Stimulated activated CD4-positive, alpha-beta T cell treated with anti-CD3 and anti-CD28 coated beads, TNF-alpha, amount 100 ng/mL, for 24 hours (primary cell): ENCODE results near the gene LGALS1.
A peak's percentile ranks its signal among the peaks of the same experiment; 100 is the strongest.
"Not testable (repeated sequence)": the region's sequence is repeated elsewhere in the genome, so short reads cannot be mapped to it uniquely, and the experiment has no call there.

Experiments used
- DNase-seq, 3 experiments: peaks; one replicate each; pipeline ENCODE4 v3.0.0-alpha.2; 2020; ENCODE audit warnings: low read depth in 3 of 3

Gene LGALS1

DNA sequence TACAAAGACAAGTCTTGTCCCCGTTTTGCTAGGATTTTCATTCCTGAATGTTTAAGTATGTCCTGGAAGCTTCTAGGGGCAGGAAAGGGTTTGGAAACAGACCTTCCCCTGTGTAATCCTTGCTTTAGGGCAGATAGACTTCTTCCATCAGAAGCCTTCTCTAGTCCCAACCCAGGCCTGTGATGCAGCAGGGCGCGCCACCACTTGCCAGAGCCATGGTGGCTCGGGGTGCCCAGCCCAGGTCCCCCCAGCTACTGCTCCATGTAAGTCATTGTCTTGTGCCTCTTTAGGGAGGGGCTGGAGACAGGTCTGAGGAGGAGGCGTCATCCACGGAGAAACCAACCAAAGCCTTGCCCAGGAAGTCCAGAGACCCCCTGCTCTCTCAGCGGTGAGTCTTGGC lies 15.0 kb downstream of the LGALS1 start:
- DNase-seq, result no peak

DNA sequence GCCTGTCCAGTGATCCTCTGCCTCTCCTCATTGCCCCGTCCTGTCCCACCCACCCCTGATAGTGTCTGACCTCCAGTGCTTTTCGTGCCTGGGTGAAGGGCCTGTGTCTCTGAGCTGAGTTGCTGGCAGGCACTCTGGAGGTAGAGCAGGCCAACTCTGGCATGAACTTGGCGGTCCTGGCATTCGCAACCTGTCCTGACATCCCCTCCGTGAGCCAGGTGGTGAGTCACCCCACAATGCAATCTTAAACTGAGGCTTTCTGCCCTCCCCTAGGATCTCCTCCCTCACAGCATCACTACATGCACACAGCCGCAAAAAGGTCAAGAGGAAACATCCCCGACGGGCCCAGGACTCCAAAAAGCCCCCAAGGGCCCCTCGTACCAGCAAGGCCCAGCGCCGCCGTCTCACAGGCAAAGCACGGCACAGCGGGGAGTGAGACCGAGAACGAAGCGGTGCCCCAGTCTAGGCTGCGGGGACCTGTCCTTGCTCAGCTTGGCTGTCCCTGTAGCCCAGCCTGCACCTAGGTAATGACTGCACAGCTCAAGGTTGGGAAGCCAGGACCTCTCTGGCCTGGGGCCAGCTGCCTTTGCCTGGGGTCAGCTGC lies 15.6 kb downstream of the LGALS1 start:
- no peak for DNase-seq

DNA sequence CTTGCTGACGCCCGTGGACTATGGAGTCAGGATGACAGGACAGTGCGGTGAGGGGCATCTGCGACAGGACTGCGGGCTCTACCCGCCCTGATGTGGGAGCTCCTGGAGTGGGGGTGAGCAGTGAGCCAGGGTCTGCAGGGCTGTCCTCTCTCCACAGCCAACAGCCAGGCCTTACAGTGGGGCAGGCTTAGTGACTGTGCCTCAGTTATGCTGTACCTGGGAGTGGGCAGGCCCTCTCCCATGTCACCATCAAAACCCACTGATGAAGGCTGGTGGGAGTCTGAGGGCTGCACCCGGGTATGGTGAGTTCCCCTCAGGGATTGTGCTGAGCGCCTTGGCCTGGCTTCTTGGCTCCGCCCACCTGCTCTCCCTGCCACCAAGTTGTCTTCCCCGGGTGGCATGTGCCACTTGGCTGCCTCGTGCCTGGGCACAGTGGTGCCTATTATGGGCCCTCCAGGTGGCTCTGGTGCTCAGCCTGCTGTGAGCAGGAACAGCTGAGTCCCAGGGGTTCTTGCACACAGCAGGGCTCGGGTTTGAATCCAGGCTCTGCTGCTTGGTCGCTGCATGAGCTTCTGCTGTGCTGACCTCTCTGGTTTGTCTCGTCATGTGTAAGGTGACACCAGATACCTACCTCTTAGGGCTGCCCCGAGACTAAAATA lies 17.3 kb downstream of the LGALS1 start:
- no peak for DNase-seq

DNA sequence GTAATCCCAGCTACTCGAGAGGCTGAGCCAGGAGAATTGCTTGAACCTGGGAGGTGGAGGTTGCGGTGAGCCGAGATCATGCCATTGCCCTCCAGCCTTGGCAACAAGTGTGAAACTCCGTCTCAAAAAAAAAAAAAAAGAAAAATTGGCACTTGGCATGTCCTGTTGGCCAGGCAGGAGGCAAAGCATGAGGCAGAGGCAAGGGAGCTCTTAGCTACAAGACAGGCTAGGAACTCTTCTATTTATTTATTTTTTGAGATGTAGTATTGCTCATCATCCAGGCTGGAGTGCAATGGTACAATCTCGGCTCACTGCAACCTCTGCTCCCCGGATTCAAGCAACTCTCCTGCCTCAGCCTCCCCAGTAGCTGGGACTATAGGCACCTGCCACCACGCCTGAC lies 18.7 kb downstream of the LGALS1 start:
- DNase-seq, result not testable (repeated sequence)

DNA sequence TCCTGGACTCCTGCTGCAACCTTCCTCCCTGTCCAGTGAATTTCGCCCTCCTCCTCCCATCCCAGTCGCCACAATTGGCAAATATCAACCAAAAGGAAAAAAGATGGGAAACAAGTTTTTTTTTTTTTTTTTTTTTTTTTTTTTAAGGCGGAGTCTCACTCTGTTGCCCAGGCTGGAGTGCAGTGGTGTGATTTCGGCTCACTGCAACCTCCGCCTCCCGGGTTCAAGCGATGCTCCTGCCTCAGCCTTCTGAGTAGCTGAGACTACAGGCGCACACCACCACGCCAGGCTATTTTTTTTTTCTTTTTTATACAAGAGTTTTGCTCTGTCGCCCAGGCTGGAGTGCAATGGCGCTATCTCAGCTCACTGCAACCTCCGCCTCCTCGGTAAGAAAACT lies 20.8 kb downstream of the LGALS1 start:
- not testable (repeated sequence) for DNase-seq

DNA sequence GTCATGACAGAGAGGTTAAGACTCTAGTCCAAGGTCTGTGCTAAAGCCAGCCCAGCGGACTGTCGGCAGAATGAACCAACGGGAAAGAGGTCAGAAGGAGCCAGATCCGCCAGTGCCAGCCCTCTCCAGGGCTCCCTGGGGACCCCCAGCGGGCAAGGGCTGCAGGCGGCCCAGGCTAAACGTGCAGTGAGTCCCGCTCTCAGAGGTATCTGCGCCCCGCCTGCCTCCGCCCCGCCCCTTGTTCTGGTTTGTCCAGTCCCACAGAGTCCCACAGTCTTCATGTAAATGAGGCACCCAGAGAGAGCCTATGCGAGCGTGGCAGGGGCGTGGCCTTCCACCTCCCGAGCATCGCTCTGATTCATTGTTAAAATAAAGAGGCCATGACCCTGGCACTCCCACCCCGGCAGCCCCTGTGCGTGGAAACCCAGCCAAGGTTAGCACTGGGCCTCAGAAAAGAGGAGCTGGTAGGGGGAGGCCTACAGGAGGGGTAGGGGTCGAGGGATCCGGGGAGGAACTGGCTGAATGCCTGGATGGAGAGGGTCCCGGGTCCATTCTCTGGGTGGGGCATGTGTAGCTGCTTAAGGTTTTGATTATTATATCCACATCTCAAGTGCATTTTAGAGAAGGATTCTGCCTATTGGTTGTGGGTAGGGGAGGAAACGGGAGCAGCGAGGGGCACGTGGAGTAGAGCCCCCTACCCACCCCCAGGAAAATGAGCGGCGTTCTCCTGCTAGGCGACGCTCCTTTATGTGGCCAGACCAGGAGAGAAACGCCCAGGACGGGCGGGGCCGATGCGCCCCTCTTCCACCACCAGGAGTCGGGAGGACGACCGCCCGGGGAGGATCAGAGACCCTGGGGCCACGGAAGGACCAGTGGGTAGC lies 21.5 kb downstream of the LGALS1 start, which contains the start of gene TRIOBP:
TRIOBP (plus strand) TSS at position 392 of the 881 bp plus-strand sequence. CDS start 4,318 bp downstream, outside the sequence.
- DNase-seq, result peak; percentile 72 to 89 (median 74)

DNA sequence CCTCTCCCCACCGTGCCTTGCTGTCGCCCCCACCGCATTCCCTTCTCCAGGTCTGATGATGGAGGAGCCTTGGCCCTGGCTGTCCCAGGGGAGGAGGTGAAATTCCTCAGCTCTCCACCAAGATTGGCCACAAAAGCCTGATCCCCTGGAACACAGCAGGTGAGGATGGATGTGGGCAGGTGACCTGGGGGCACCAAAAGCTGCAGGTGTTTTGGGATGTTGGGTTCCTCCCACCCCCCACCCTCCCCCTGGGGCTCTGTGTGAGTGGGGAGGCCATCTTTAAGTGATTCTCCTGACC lies 22.1 kb downstream of the LGALS1 start:
- DNase-seq, result no peak

DNA sequence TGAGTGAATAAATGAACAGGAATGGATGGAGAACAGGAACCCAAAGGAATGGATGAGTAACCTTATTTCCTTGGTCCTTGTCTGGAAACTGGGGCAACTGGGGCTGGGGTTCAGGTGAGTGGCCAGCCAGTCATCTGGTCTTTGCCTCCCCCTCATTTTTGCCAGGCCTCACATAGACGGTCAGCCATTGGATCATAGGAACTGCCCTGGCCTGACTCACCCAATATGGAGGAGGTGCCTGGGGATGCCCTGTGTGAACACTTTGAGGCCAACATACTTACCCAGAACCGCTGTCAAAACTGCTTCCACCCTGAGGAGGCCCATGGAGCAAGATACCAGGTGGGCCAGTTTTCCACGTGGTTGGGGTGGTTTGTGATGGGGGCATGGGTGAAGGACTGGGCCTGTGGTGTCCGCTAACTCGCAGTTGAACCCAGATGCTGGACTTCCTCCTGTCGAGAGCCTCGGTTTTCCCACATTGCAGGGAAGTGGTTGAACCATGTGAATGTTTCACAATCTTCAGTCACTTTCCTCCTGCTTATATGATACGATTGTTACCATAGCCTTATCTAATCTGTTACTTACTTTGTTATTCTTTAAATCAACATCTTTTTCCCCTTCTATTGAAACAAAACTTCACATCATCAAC lies 25.8 kb downstream of the LGALS1 start:
- no peak for DNase-seq

DNA sequence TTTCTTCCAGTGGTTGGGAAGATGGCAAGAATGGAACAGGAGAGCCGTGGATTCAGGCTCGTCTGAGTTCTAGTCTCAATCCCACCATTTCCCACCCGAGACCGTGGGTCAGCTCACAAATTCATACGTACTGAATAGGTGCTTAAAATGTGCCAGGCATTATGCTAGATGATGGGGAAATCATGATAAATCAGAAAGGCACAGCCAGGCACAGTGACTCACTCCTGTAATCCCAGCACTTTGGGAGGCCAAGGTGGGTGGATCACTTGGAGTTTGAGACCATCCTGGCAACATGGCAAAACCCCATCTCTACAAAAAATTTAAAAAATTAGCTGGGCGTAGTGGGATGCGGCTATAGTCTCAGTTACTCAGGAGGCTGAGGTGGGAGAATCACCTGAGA lies 28.5 kb downstream of the LGALS1 start:
- no peak for DNase-seq

DNA sequence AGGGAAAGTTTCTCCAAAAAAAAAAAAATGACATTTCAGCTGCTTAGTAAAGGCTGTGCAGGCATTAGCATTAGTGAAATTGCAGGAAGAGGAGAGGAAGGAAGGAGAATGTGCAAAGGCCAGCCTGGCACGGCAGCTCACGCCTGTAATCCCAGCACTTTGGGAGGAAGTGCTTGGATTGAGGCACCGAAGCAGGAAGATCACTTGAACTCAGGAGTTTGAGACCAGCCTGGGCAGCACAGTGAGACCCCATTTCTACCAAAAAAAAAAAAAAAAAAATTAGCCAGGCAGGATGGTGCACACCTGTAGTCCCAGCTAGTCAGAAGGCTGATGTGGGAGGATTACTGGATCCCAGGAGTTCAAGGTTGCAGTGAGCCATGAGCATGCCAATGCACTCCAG lies 29.2 kb downstream of the LGALS1 start:
- DNase-seq, result no peak

DNA sequence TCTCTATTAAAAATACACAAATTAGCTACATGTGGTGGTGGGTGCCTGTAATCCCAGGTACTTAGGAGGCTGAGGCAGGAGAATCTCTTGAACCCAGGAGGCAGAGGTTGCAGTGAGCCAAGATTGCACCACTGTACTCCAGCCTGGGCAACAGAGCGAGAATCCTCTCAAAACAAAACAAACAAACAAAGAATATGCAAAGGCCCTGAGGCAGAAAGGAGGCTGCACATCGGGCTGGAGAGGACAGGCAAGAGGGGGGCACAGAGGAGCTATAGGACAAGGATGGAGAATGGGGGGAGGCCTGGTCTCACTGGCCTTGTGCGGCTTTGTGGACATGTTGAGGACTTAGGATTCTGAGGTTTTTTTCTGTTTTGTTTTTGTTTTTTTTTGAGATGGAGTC lies 29.8 kb downstream of the LGALS1 start:
- DNase-seq, result no peak

DNA sequence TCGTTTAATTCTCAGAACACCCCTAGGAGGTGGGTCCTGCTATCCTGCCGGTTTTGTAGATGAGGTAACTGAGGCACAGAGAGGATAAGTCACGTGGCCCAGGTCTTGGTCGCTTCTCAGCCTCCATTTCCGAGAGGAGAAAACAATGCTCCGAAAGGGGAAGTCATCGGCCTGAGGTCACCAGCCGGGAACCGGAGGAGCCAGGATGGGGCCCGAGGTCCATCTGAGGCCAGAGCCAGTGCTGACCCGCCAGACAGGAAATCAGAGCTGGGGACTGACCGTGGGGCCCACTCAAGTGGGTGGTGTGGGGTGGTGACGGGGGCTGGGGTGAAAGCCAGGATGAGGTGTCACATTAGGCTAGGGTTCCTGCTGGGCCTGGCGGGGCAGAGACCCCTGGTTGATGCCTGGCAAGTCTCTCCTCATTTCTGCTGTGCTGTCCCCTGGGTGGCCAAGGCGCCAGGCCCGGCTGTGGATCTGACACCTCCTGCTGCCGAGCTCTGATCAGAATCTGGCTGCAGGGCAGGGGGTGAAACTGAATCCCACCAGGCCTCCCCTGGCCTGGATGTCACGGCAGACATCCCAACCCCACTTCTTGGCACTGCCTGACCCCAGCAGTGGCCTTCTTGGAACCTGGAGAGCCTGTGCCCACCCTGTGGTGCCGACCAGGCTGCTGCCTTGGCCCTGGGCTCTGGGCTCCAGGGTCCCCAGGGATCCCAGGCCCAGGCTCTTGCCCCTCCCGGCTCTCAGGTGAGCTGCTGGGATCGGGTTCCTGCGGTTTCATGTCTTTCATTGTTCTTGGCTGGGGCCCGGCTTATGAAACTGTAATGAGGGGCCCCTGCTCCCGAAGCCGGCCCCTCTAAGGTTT lies 33.4 kb downstream of the LGALS1 start:
- no peak for DNase-seq

DNA sequence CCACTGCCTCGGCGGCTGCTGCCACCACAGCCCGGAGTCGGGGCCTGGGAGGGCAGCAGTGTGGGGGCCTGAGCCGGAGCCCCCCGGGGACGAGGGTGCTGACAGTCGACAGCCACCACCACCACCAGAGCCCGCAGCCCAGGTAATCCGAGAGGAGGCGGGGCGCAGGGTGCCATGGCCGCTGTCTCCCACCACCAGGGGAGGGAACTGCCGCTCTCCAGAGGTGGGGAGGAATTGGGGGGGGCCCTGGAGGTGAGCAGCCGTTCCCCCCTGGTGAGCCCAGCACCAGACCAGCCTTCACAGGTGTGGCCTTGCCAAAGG lies 34.0 kb downstream of the LGALS1 start:
- no peak for DNase-seq

DNA sequence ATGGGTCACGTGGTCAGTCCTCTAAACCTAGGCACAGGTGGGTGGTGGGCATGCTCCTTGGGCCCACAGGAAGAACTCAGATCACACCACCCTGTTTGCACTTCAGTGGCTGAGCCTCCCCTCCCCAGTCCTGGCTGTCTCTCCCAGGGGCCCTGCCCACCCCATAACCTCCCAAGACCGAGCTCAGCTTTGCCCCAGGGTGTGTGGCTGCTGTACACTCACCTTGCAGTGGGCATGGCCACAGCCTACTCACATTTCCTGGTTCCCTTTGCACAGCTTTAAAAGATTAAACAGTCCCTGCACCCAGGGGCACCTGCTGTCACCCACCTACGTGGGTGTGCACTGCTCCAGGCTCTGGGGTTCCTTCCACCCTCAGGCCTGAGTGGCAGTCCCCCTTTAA lies 35.2 kb downstream of the LGALS1 start:
- no peak for DNase-seq

DNA sequence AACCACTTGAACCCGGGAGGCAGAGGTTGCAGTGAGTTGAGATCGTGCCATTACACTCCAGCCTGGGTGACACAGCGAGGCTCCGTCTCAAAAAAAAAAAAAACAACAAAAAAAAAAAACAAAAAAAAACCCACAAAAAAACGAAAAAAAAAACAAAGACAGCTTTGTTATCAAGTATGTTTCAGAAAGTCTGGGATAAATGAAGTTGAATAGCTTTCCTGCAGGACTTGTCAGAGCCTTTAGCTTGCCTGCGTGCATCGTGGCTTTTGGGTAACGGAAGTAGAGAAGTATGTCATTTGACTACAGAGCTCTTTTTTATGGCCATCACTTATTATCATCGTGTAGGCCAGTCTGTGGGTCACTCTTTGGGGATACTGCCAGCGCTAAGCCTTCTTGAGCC lies 36.1 kb downstream of the LGALS1 start:
- no peak for DNase-seq

DNA sequence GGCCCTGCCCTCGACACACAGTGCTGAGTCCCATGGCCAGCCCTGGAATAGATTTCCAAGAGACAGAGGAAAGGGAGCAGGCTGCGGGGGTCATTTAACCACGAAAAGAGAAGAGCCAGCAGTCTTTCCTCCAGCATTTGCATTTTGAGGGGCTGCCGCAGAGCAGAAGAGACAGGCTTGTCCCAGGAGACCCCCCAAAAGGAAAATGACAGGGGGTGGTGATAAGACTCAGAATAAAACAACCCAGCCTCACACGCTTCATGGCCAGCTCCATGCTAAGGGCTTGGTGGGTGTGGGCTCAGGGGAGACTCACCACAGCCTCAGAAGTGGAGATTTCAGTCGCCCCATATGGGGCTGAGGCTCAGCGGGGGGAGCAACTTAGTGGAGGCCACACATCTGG lies 38.3 kb downstream of the LGALS1 start:
- no peak for DNase-seq

DNA sequence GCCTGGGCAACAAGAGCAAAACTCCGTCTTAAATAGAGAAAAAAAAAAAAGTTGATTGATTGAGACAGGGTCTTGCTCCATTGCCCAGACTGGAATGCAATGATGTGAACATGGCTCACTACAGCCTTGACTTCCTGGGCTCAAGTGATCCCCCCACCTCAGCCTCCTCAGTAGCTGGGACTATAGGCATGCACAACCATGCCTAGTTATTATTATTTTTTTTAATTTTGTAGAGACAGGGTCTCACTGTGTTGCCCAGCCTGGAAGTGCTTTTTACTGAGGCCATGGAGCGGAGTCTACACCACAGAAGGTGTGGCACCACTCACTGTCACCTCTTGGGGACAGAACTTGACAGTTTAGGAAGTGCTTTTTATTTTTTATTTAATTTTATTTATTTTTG lies 39.2 kb downstream of the LGALS1 start:
- no peak for DNase-seq

DNA sequence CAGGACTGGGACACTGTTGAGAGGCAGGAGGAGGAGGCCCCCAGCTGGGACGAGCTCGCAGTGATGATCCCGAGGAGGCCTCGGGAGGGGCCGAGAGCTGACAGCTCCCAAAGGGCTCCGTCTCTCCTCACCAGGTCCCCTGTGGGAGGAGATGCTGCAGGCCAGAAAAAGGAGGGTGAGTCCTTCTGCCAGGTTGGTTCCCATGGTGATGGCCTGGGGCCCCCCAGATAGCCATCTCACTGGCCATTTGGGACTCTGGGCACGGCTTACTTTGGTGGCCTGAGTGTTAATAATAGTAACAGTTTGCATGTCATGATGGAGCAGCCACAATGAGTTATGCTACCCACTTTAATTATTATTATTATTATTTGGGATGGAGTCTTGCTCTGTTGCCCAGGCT lies 40.3 kb downstream of the LGALS1 start:
- no peak for DNase-seq

DNA sequence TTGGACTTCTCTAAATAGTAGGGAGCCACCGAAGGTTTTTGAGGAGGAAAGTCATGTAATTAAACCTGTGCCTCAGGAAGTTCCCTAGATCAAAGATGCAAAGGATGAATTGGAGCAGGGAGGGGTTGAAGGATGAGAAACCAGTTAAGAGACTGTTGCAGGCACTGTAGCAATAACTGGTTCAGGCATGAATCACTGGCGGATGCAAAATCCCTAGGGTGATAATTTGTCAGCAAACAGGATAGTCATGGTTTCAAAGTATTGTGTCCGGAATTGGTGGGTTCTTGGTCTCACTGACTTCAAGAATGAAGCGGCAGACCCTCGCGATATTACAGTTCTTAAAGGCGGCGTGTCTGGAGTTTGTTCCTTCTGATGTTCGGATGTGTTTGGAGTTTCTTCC lies 41.3 kb downstream of the LGALS1 start:
- no peak for DNase-seq

DNA sequence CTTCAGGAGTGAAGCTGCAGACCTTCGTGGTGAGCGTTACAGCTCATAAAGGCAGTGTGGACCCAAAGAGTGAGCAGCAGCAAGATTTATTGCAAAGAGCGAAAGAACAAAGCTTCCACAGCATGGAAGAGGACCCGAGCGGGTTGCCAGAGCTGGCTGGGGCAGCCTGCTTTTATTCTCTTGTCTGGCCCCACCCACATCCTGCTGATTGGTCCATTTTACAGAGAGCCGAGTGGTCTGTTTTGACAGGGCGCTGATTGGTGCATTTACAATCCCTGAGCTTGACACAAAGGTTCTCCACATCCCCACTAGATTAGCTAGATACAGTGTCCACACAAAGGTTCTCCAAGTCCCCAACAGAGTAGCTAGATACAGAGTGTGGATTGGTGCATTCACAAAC lies 41.8 kb downstream of the LGALS1 start:
- not testable (repeated sequence) for DNase-seq

DNA sequence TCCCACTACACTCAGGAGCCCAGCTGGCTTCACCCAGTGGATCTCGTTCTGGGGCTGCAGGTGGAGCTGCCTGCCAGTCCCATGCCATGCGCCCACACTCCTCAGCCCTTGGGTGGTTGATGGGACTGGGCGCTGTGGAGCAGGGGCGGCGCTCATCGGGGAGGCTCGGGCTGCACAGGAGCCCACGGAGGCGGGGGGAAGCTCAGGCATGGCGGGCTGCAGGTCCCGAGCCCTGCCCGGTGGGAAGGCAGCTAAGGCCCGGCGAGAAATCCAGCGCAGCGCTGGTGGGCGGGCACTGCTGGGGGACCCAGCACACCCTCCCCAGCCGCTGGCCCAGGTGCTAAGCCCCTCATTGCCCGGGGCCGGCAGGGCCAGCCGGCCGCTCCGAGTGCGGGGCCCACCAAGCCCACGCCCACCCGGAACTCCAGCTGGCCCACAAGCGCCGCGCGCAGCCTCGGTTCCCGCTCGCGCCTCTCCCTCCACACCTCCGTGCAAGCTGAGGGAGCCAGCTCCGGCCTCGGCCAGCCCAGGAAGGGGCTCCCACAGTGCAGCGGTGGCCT lies 42.4 kb downstream of the LGALS1 start:
- DNase-seq, result not testable (repeated sequence)
